A673 (cell line): ENCODE data around the gene CCN5. TPM values are rescaled to one million over a fixed set of nuclear protein-coding genes. Genes with fewer than 3 reads are reported as not detected.

Experiments used
- BruUV-seq: library from RNA; stranded (reverse); fragments of 400-500 nt; replicated peaks from 2 replicates; lab custom pipeline; 2021; lab: Mats Ljungman, UMichigan
- CTCF ChIA-PET: fragments of 300-600 bp; sonication (Branson Sonifier 250); formaldehyde crosslinking; loops from one replicate; lab custom pipeline; 2022; ENCODE audit warnings: antibody characterized with exemption; lab: Charles Lee
- POLR2A ChIA-PET: fragments of 300-600 bp; sonication (Branson Sonifier 250); formaldehyde crosslinking; loops from one replicate; lab custom pipeline; 2022; ENCODE audit warnings: antibody characterized with exemption; ENCODE audit not compliant: low non-redundant PET; lab: Charles Lee
- DNase-seq: peaks from one replicate; pipeline ENCODE4 v3.0.0-alpha.2; 2015; ENCODE audit warnings: low spot score
- H3K27ac ChIP-seq: fragments of 200-600 bp; sonication (generic); 2 replicates; pipeline ENCODE4 v1.5.1; 2016; ENCODE audit warnings: mixed run types, low read depth, mild to moderate bottlenecking, mixed read lengths, antibody characterized with exemption, low read length; ENCODE audit not compliant: poor library complexity, severe bottlenecking
- H3K27me3 ChIP-seq: fragments of 200-600 bp; sonication (generic); replicated peaks from 2 replicates; pipeline ENCODE4 v1.6.1; 2017; ENCODE audit warnings: mixed run types, low read depth, mild to moderate bottlenecking, mixed read lengths, antibody characterized with exemption, low read length; ENCODE audit not compliant: insufficient read depth, poor library complexity
- H3K36me3 ChIP-seq: fragments of 200-600 bp; sonication (generic); 2 replicates; pipeline ENCODE4 v1.6.1; 2016; ENCODE audit warnings: mixed run types, mild to moderate bottlenecking, mixed read lengths, antibody characterized with exemption, low read length; ENCODE audit not compliant: insufficient read depth, poor library complexity, severe bottlenecking
- H3K4me1 ChIP-seq: fragments of 200-600 bp; sonication (generic); 2 replicates; pipeline ENCODE4 v1.6.1; 2017; ENCODE audit warnings: mixed run types, mild to moderate bottlenecking, mixed read lengths, antibody characterized with exemption, low read length; ENCODE audit not compliant: insufficient read depth, poor library complexity, severe bottlenecking
- H3K4me3 ChIP-seq: fragments of 200-600 bp; sonication (generic); 2 replicates; pipeline ENCODE4 v1.5.1; 2016; ENCODE audit warnings: low read depth, mixed run types, mild to moderate bottlenecking, mixed read lengths, low read length; ENCODE audit not compliant: poor library complexity, severe bottlenecking
- H3K9me3 ChIP-seq: fragments of 200-600 bp; sonication (generic); 2 replicates; pipeline ENCODE4 v1.6.1; 2016; ENCODE audit warnings: mixed run types, low read depth, mild to moderate bottlenecking, mixed read lengths, antibody characterized with exemption, low read length; ENCODE audit not compliant: poor library complexity, severe bottlenecking
- CTCF ChIP-seq: fragments of 300-800, 200-600 bp; sonication (generic); conservative IDR thresholded peaks from 2 replicates; pipeline ENCODE4 v1.5.1; 2017; ENCODE audit warnings: low read depth, mild to moderate bottlenecking, antibody characterized with exemption, low read length, moderate library complexity, mixed read lengths
- EZH2 ChIP-seq: fragments of 200-600 bp; sonication (generic); IDR thresholded peaks from 2 replicates; pipeline ENCODE4 v1.6.1; 2017; ENCODE audit warnings: borderline replicate concordance, low read depth, mild to moderate bottlenecking, mixed read lengths, antibody characterized with exemption, low read length; ENCODE audit not compliant: poor library complexity, severe bottlenecking
- intact Hi-C: fragments of 100-400 bp; cut with micrococcal nuclease; formaldehyde crosslinking; loops from one replicate; pipeline ENCODE4 v1.10.0; 2022; ENCODE audit not compliant: unreplicated experiment
- total RNA-seq: library from RNA; stranded (reverse); gene quantifications from 2 replicates; pipeline ENCODE4 v1.2.3, GENCODE V29; 2021

The CCN5 gene
- total RNA-seq, 1 experiment from 2014 or later: not detected

- Histone ChIP-seq H3K27ac (no peak overlapping the region), H3K36me3 (no peaks in the 10 kb centered on the region), H3K4me1 (peaks cover 14% of the 10 kb centered on the region), H3K9me3 (no peaks in the 10 kb centered on the region), H3K4me3 (no peak overlapping the region), H3K27me3 (peaks cover 4% of the 10 kb centered on the region)
- TF ChIP-seq CTCF (no peak), EZH2 (no peak)
- intact Hi-C loops: no loop called here
- DNase-seq: no peak
- BruUV-seq: no TSS peak
- ChIA-PET CTCF (no interaction called here), POLR2A (interaction anchor here (0.6 kb wide), 1 partner anchor 115 kb away, joined by 3 read pairs; no protein-coding TSS in a partner anchor)
Observed at GRCh38 chr20:44743080-44743701, 28.0 kb downstream of the CCN5 start.

- intact Hi-C loops: no loop called here
- Histone ChIP-seq H3K9me3 (no peaks in the 10 kb centered on the region), H3K36me3 (no peaks in the 10 kb centered on the region), H3K27ac (no peak overlapping the region), H3K4me3 (no peak overlapping the region), H3K27me3 (peaks cover 5% of the 10 kb centered on the region), H3K4me1 (peaks cover 14% of the 10 kb centered on the region)
- POLR2A ChIA-PET: no interaction called here
- TF ChIP-seq CTCF (no peak), EZH2 (no peak)
- CTCF ChIA-PET: no interaction called here
- DNase-seq: no peak
- no TSS peak for BruUV-seq
Observed at GRCh38 chr20:44743916-44744655, 28.9 kb downstream of the CCN5 start.

- Histone ChIP-seq H3K27me3 (peaks cover 16% of the 10 kb centered on the region), H3K4me3 (no peak overlapping the region), H3K27ac (no peak overlapping the region), H3K4me1 (peaks cover 14% of the 10 kb centered on the region), H3K9me3 (no peaks in the 10 kb centered on the region), H3K36me3 (no peaks in the 10 kb centered on the region)
- ChIA-PET CTCF (no interaction called here), POLR2A (no interaction called here)
- BruUV-seq: no TSS peak
- intact Hi-C loops: no loop called here
- TF ChIP-seq EZH2: no peak
- no peak for TF ChIP-seq CTCF
- no peak for DNase-seq
Observed at GRCh38 chr20:44745122-44745597, 30.0 kb downstream of the CCN5 start.
